GM23338 (cell line): ENCODE results near the gene RASA3. TPM values are rescaled to one million over a fixed set of nuclear protein-coding genes. Genes with fewer than 3 reads are reported as not detected.

Source experiments
- ATAC-seq: fragments of 200-7000 bp; cut with Tn5 transposase; 3 replicates; pipeline ENCODE4 v1.9.1; 2020
- DNase-seq: peaks from one replicate; pipeline ENCODE4 v3.0.0-alpha.2; 2015; ENCODE audit warnings: low spot score
- H2AFZ ChIP-seq: fragments of 200-600 bp; sonication (generic); 2 replicates; pipeline ENCODE4 v1.8.0; 2016; ENCODE audit warnings: antibody characterized with exemption, mild to moderate bottlenecking, moderate library complexity
- H3F3A ChIP-seq: fragments of 200-600 bp; sonication (generic); replicated peaks from 2 replicates; pipeline ENCODE4 v1.8.0; 2017; ENCODE audit warnings: antibody characterized with exemption, mixed run types, low read depth
- H3K27ac ChIP-seq: fragments of 200-600 bp; sonication (generic); 2 replicates; pipeline ENCODE4 v1.6.1; 2016; ENCODE audit warnings: low read depth
- H3K27me3 ChIP-seq: fragments of 200-600 bp; sonication (generic); 2 replicates; pipeline ENCODE4 v1.8.0; 2016; ENCODE audit warnings: mild to moderate bottlenecking, mixed run types, moderate library complexity; ENCODE audit not compliant: insufficient read depth
- H3K36me3 ChIP-seq: fragments of 200-600 bp; sonication (generic); 2 replicates; pipeline ENCODE4 v1.8.0; 2016; ENCODE audit warnings: mild to moderate bottlenecking; ENCODE audit not compliant: insufficient read depth
- H3K4me1 ChIP-seq: fragments of 200-600 bp; sonication (generic); 2 replicates; pipeline ENCODE4 v1.8.0; 2016; ENCODE audit warnings: mild to moderate bottlenecking, moderate library complexity; ENCODE audit not compliant: insufficient read depth
- H3K4me2 ChIP-seq: fragments of 200-600 bp; sonication (generic); 2 replicates; pipeline ENCODE4 v1.7.1; 2017; ENCODE audit warnings: mixed run types
- H3K4me3 ChIP-seq: fragments of 200-600 bp; sonication (generic); 2 replicates; pipeline ENCODE4 v1.6.1; 2016; ENCODE audit warnings: mixed run types
- H3K79me2 ChIP-seq: fragments of 200-600 bp; sonication (generic); replicated peaks from 2 replicates; pipeline ENCODE4 v1.8.0; 2017; ENCODE audit warnings: mild to moderate bottlenecking; ENCODE audit not compliant: insufficient read depth
- H3K9me2 ChIP-seq: fragments of 200-600 bp; sonication (generic); 2 replicates; pipeline ENCODE4 v1.8.0; 2017; ENCODE audit not compliant: insufficient read depth
- H4K20me1 ChIP-seq: fragments of 200-600 bp; sonication (generic); replicated peaks from 2 replicates; pipeline ENCODE4 v1.8.0; 2017; ENCODE audit warnings: mild to moderate bottlenecking; ENCODE audit not compliant: insufficient read depth
- H3K27ac Mint-ChIP-seq: 2 replicates; pipeline ENCODE4 v1.8.0; 2020; ENCODE audit warnings: inconsistent platforms, mild to moderate bottlenecking, moderate library complexity, mixed read lengths
- H3K27me3 Mint-ChIP-seq: 3 replicates; pipeline ENCODE4 v1.8.0; 2022; ENCODE audit warnings: low read depth, mild to moderate bottlenecking, moderate library complexity, mixed read lengths, inconsistent platforms; ENCODE audit not compliant: insufficient read depth, poor library complexity
- H3K36me3 Mint-ChIP-seq: 3 replicates; pipeline ENCODE4 v1.8.0; 2021; ENCODE audit warnings: low read depth, mild to moderate bottlenecking, inconsistent platforms, moderate library complexity, mixed read lengths
- H3K4me1 Mint-ChIP-seq: 3 replicates; pipeline ENCODE4 v1.8.0; 2020; ENCODE audit warnings: mild to moderate bottlenecking, inconsistent platforms, mixed read lengths
- H3K4me3 Mint-ChIP-seq: 3 replicates; pipeline ENCODE4 v1.8.0; 2021; ENCODE audit warnings: moderate library complexity, mild to moderate bottlenecking, inconsistent platforms, mixed read lengths
- H3K9me3 Mint-ChIP-seq: 3 replicates; pipeline ENCODE4 v1.8.0; 2020; ENCODE audit warnings: moderate library complexity, mild to moderate bottlenecking, inconsistent platforms, mixed read lengths
- CTCF ChIP-seq, 2 experiments: fragments of 200-600 bp in 1 of 2; sonication (generic) in 1 of 2; conservative IDR thresholded peaks; 2 replicates each; pipeline versions ENCODE4 v1.5.1 to v1.6.1; 2016 to 2017; ENCODE audit warnings: antibody characterized with exemption in 2 of 2, low read depth in 2 of 2, mild to moderate bottlenecking in 2 of 2, moderate library complexity in 1 of 2
- EZH2 ChIP-seq: fragments of 200-600 bp; sonication (generic); IDR thresholded peaks from one replicate; pipeline ENCODE4 v1.8.0; 2017; ENCODE audit warnings: antibody characterized with exemption, mild to moderate bottlenecking, low read depth; ENCODE audit not compliant: unreplicated experiment
- EZH2phosphoT487 ChIP-seq: fragments of 200-600 bp; sonication (generic); IDR thresholded peaks from one replicate; pipeline ENCODE4 v1.8.1; 2018; ENCODE audit warnings: antibody characterized with exemption; ENCODE audit not compliant: unreplicated experiment
- JUNB ChIP-seq: IDR thresholded peaks from one replicate; pipeline ENCODE4 v1.6.1; 2016; ENCODE audit warnings: antibody characterized with exemption; ENCODE audit not compliant: unreplicated experiment
- NANOG ChIP-seq: IDR thresholded peaks from 2 replicates; pipeline ENCODE4 v1.6.1; 2016; ENCODE audit warnings: antibody characterized with exemption, borderline replicate concordance
- POLR2AphosphoS5 ChIP-seq: IDR thresholded peaks from 2 replicates; pipeline ENCODE4 v1.6.1; 2016; ENCODE audit warnings: antibody characterized with exemption, low read depth
- REST ChIP-seq: IDR thresholded peaks from one replicate; pipeline ENCODE4 v1.6.1; 2018; ENCODE audit warnings: antibody characterized with exemption; ENCODE audit not compliant: unreplicated experiment
- STAT1 ChIP-seq: IDR thresholded peaks from one replicate; pipeline ENCODE4 v1.6.1; 2016; ENCODE audit warnings: antibody characterized with exemption; ENCODE audit not compliant: unreplicated experiment
- ZNF114 ChIP-seq: fragments of 250-450 bp; sonication (Bioruptor Pico); IDR thresholded peaks from 2 replicates; pipeline ENCODE4 v1.5.0; 2020; ENCODE audit warnings: mild to moderate bottlenecking, moderate library complexity
- ZNF331 ChIP-seq: fragments of 250-450 bp; sonication (Bioruptor Pico); IDR thresholded peaks from 2 replicates; pipeline ENCODE4 v1.5.0; 2020; ENCODE audit warnings: low read depth, mild to moderate bottlenecking, moderate library complexity
- polyA plus RNA-seq: library from polyadenylated mRNA; unstranded; fragments of >200 nt; fragmentation: Nextera tagmentation; extraction: Ambion mirVana; gene quantifications from 2 replicates; pipeline ENCODE4 v1.2.1, GENCODE V29; 2016
- total RNA-seq: library from RNA; depleted of rRNA; stranded (reverse); fragments of >200 nt; shearing (Covaris generic); gene quantifications from 2 replicates; pipeline ENCODE4 v1.2.3, GENCODE V29; 2014
- TF ChIP-seq, protein P1 (sequence below): IDR thresholded peaks from 2 replicates; pipeline ENCODE4 v1.6.1; 2016; ENCODE audit warnings: antibody characterized with exemption
- TF ChIP-seq, protein P2 (sequence below): fragments of 250-450 bp; sonication (Bioruptor Pico); IDR thresholded peaks from 2 replicates; pipeline ENCODE4 v1.5.0; 2020; ENCODE audit warnings: mild to moderate bottlenecking, moderate library complexity

Gene RASA3
- total and polyA plus RNA-seq, 2 experiments from 2014 or later = 11.2 to 20.7 TPM

GRCh38 chr13:113946409-113947181, 185.8 kb downstream of the RASA3 start (continued):
- TF ChIP-seq CTCF (conservative IDR thresholded peaks at IDR 0.05; ENCODE audit: low read depth in 2 of 2) = no peak
- no peak for TF ChIP-seq JUNB
- no peak for TF ChIP-seq ZNF114 (CRISPR knock-in tag)
- TF ChIP-seq NANOG = no peak
- TF ChIP-seq POLR2AphosphoS5 = no peak
- TF ChIP-seq STAT1 = no peak
- no peak for TF ChIP-seq REST

DNA sequence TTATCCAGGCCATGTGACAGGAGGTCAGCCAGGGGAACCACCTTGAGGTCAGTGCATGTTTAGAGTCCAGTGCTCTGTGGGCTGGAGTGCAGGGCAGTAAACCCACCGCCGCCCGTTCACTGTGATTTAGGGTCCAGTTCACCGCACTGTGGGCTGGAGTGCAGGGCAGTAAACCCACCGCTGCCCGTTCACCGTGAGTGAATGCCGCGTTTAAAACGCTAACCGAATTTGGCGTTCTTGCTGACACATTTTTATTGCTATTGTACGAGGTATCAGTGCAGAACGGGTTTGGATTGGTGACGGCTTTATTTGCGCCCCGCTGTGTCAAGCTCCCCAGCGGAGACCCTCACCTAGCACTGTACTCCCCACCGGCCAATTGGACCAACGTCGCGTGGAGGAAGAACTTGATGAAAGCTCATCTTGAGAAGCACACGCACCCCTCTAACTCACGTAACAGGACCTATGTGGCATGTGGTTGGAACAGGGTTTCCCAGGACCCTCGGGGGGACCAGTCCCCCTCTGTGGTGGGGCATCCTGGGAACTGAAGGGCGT, 186.5 kb downstream of the RASA3 start:
- Histone ChIP-seq H3K27ac (no peak overlapping the region), H3K4me3 (no peak overlapping the region), H3K79me2 (no peaks in the 10 kb centered on the region), H3K4me1 (no peaks in the 10 kb centered on the region), H2AFZ (no peak overlapping the region), H3F3A (no peaks in the 10 kb centered on the region), H3K9me2 (no peaks in the 10 kb centered on the region), H3K27me3 (no peaks in the 10 kb centered on the region), H3K4me2 (no peak overlapping the region), H4K20me1 (no peaks in the 10 kb centered on the region), H3K36me3 (no peaks in the 10 kb centered on the region)
- ATAC-seq (no peak), DNase-seq (no peak)
- Mint-ChIP-seq H3K27me3 (peaks cover 16% of the 10 kb centered on the region), H3K36me3 (no peaks in the 10 kb centered on the region), H3K27ac (no peak overlapping the region), H3K9me3 (no peaks in the 10 kb centered on the region; the same call in 2 of the 3 replicates), H3K4me3 (no peak overlapping the region), H3K4me1 (no peaks in the 10 kb centered on the region)
- TF ChIP-seq EZH2phosphoT487 = no peak
- TF ChIP-seq EZH2 = no peak
- no peak for TF ChIP-seq NANOG
- TF ChIP-seq, protein P1, sequence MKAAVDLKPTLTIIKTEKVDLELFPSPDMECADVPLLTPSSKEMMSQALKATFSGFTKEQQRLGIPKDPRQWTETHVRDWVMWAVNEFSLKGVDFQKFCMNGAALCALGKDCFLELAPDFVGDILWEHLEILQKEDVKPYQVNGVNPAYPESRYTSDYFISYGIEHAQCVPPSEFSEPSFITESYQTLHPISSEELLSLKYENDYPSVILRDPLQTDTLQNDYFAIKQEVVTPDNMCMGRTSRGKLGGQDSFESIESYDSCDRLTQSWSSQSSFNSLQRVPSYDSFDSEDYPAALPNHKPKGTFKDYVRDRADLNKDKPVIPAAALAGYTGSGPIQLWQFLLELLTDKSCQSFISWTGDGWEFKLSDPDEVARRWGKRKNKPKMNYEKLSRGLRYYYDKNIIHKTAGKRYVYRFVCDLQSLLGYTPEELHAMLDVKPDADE = no peak
- no peak for TF ChIP-seq ZNF331 (CRISPR knock-in tag)
- TF ChIP-seq POLR2AphosphoS5 = no peak
- TF ChIP-seq, protein P2, sequence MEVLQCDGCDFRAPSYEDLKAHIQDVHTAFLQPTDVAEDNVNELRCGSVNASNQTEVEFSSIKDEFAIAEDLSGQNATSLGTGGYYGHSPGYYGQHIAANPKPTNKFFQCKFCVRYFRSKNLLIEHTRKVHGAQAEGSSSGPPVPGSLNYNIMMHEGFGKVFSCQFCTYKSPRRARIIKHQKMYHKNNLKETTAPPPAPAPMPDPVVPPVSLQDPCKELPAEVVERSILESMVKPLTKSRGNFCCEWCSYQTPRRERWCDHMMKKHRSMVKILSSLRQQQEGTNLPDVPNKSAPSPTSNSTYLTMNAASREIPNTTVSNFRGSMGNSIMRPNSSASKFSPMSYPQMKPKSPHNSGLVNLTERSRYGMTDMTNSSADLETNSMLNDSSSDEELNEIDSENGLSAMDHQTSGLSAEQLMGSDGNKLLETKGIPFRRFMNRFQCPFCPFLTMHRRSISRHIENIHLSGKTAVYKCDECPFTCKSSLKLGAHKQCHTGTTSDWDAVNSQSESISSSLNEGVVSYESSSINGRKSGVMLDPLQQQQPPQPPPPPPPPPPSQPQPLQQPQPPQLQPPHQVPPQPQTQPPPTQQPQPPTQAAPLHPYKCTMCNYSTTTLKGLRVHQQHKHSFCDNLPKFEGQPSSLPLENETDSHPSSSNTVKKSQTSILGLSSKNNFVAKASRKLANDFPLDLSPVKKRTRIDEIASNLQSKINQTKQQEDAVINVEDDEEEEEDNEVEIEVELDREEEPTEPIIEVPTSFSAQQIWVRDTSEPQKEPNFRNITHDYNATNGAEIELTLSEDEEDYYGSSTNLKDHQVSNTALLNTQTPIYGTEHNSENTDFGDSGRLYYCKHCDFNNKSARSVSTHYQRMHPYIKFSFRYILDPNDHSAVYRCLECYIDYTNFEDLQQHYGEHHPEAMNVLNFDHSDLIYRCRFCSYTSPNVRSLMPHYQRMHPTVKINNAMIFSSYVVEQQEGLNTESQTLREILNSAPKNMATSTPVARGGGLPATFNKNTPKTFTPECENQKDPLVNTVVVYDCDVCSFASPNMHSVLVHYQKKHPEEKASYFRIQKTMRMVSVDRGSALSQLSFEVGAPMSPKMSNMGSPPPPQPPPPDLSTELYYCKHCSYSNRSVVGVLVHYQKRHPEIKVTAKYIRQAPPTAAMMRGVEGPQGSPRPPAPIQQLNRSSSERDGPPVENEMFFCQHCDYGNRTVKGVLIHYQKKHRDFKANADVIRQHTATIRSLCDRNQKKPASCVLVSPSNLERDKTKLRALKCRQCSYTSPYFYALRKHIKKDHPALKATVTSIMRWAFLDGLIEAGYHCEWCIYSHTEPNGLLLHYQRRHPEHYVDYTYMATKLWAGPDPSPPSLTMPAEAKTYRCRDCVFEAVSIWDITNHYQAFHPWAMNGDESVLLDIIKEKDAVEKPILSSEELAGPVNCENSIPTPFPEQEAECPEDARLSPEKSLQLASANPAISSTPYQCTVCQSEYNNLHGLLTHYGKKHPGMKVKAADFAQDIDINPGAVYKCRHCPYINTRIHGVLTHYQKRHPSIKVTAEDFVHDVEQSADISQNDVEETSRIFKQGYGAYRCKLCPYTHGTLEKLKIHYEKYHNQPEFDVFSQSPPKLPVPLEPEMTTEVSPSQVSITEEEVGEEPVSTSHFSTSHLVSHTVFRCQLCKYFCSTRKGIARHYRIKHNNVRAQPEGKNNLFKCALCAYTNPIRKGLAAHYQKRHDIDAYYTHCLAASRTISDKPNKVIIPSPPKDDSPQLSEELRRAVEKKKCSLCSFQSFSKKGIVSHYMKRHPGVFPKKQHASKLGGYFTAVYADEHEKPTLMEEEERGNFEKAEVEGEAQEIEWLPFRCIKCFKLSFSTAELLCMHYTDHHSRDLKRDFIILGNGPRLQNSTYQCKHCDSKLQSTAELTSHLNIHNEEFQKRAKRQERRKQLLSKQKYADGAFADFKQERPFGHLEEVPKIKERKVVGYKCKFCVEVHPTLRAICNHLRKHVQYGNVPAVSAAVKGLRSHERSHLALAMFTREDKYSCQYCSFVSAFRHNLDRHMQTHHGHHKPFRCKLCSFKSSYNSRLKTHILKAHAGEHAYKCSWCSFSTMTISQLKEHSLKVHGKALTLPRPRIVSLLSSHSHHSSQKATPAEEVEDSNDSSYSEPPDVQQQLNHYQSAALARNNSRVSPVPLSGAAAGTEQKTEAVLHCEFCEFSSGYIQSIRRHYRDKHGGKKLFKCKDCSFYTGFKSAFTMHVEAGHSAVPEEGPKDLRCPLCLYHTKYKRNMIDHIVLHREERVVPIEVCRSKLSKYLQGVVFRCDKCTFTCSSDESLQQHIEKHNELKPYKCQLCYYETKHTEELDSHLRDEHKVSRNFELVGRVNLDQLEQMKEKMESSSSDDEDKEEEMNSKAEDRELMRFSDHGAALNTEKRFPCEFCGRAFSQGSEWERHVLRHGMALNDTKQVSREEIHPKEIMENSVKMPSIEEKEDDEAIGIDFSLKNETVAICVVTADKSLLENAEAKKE (CRISPR knock-in tag) = no peak
- no peak for TF ChIP-seq JUNB
